HG03520 (cell line): ENCODE measurements around the gene LATS1.
"Not testable (repeated sequence)": the region's sequence is repeated elsewhere in the genome, so short reads cannot be mapped to it uniquely, and the experiment has no call there.

Experiments used
- ATAC-seq: cut with Tn5 transposase; IDR thresholded peaks from one replicate; pipeline ENCODE4 v1.9.1; 2021; ENCODE audit warnings: mild to moderate bottlenecking, moderate library complexity; ENCODE audit not compliant: unreplicated experiment

The LATS1 gene

DNA sequence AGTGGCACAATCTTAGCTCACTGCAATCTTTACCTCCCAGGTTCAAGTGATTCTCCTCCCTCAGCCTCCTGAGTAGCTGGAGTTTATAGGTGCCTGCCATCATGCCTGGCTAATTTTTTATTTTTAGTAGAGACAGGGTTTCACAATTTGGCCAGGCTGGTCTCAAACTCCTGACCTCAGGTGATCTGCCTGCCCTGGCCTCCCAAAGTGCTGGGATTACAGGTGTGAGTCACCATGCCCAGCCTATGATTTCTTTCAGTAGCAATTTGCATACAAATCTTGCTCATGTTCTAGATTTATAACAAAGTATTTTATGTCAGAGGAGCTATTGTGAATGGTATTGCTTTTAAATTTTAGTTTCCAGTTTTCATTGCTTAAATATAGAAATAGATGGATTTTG, 45.6 kb downstream of the LATS1 start:
- ATAC-seq: not testable (repeated sequence)

DNA sequence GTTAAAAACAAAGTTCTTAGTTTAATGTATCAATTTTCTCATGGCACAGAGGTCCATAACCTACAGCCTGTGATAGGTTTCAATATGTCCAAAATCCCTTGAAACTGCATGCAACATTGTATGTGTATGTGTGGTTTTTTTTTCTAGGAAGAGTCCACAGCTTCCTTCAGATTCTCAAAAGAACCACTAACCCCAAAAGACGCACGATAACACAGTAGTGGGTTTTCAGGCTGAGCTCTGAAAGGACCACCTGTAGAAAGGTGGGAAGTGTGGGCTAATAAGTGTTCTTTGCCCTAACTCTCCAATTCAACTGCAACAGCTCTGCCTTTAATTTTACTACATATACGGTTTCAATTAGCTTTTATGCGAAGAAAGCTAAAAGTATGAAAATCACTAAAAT, 57.9 kb downstream of the LATS1 start:
- no peak for ATAC-seq

DNA sequence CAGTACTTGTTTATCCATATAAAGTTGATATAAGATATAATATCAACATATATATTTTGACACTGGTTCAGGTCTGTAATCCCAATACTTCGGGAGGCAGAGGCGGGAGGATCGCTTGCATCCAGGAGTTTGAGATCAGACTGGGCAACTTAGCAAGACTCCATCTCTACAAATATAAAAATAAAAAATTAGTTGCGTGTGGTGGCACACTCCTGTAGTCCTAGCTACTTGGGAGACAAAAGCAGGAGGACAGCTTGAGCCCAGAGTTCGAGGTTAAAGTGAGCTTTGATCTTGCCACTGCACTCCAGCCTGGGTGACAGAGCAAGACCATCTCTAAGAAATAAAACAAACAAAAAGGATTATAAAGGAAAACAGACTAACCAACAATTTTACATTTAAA, 60.5 kb downstream of the LATS1 start:
- ATAC-seq: no peak

DNA sequence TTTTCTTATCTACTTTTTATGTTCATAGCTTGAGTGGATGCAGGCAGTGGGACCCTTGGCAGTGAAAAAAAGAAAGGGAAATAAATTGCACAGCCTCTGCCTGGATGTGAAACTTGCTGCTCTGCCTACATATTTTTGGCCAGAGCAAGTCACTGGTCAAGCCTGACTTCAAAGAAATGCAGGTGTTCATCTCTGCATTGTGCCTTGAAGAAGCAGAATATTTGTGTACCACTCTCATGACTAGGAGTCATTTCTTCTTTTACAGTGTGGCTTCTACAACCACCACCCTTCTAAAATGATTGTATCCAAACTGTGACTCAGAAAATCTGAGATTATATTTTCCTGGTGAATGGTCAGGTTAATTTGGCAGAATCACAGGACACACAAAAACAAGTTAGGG, 66.8 kb downstream of the LATS1 start:
- no peak for ATAC-seq

DNA sequence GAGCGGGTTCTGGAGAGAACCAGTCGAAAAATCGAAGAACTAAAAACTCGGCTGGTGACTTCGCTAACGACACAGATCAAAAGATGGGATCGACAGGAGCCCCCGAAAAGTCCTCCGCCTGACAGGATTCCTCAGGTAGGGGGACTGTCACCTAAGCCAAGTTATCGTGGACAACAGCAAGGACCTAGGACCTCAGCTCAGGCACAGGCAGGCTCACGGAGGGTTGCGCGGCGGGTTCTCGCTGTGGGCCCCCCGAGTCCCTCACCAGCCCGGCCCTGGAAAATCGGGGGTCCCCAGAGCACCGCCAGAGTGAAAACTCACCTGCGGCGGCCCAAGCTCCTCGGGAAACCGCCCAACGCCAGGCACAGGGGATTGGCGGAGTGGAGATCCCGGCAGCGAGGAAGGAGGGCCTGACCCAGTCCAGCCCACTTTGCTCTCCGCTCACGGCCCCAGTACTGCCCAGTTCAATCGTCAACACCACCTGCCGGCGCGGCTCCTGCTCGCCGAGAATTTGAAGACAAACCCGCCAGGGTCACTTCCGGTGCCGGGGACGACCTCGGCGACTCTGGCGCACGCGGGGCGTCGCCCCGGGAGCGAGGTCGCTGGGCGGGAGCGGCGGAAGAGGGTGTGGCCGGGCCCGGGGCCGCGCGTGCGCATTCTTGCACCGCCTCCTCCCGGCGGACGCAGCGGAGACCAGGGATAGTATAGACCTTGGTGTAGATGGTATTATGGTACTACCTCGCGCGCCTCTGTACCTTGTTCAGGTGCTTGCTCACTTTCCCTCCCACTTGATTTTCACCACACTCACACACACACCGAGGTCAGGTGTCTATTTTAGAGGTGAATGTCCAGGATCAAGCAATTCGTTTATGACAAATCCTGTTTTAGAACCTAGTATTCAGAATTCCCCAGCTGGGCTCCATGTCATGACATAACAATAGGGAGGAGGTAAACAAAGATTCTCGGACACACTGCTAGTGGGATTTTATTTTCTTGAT, 69.5 kb downstream of the LATS1 start, which contains the start of gene KATNA1:
TSS of gene KATNA1 (minus strand) at position 567 of the 998 bp plus-strand sequence. CDS start 10,167 bp downstream, outside the sequence.
- ATAC-seq: peak; percentile 85

DNA sequence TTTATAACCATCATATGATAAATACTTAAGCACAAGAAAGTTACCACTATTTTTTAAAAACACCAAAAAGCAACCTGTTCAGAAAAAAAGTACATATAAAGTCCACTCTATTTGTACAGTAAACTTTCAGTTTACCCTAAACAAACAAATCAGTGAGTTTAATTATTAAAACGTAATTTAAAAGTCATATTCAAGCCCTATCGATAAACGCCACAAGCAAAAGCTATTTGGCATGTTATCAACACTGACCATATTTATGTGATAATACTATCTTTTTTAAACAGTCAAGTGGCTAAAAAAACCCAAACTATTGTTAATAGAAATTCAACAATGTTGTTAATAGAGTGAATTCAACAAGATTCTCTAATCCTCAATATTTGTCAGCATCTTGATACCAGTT, 71.3 kb downstream of the LATS1 start:
- no peak for ATAC-seq

DNA sequence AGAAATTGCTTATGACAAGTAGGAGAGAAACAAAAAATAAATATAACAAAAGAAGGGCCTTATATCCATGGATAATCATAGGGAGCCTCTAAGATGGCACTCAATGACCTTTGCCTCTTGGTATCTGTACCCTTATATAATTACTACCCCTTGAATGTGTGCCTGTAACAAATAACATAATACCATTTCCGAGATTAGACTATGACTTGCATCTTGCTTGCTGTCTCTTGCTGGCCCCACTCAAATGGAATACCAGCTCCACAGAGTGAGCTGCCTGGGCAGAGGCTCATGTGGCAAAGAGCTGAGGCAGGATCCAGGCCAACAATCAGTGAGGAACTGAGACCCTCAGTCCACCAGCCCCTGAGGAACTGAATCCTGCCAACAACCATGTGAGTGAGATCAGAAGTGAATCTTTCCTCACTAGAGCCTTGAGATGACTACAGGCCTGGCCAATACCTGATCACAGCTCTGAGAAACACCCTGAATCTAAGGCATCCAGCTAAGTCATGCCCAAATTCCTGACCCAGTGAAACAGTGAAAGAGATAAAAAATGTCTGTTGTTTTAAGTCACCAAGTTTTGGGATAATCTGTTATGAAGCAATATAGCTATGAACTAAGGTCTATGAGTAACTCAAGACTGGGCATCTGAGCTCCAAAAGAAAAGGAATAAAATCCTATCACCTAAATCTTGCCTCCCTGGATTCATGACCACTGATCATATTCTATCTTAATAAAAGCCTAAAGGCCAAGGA, 74.9 kb downstream of the LATS1 start:
- ATAC-seq: no peak

DNA sequence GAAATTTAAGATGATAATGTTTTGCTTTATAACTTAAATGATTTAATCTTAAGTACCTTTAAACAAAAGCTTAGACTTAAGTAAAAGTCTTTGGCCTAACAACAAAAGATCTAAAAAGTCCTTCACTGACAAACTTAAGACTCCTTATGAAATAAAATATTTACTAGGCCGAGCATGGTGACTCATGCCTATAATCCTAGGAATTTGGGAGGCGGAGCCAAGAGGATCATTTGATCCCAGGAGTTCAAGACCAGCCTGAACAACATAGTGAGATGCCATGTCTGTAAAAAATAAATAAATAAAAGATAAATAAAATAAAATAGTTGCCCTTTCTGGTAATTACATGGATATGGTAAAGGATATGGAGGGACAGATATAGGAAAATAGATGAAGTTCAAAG, 81.8 kb downstream of the LATS1 start:
- no peak for ATAC-seq

DNA sequence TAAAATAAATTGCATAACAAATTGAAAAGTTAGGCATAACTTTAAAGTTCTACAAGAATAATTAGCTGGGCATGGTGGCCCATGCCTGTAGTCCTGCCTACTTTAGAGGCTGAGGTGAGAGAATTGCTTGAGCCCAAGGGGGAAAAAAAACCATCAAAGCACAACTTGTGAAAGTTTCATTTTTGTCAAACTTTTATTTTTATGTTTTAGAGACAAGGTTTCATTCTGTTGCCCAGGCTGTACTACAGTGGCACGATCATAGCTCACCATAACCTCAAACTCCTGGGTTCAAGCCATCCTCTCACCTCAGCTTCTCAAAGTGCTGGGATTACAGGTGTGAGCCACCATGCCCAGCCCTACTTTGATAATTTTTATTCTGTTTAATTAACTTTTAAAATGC, 83.6 kb downstream of the LATS1 start:
- ATAC-seq: no peak

DNA sequence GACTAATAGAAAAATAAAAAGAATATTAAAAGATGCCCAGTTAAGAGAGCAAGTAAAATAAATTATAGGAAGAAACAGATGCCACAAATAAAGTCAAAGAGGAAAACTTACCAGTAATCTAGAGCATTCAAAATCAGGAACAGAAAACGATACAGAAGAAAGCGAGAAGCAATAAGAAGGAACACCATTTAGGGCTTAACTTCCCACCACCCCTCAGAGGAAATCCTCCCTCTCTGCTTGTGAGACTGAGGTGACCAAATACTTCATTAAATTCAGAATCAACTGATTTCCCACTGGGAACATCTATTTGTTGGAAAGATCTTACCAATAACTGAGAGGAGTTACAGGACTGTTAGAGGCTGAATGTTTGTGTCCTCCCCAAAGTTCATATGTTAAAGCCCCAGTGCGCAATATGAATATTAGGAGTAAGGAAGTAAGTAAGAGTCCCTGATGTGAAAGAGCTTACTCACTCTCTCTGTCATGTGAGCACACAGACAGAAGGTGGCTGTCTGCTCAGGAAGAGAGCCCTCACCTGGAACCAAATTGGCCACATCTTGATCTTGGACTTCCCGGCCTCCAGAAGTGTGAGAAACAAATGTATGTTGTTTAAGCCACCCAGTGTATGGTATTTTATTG, 88.9 kb downstream of the LATS1 start:
- no peak for ATAC-seq

DNA sequence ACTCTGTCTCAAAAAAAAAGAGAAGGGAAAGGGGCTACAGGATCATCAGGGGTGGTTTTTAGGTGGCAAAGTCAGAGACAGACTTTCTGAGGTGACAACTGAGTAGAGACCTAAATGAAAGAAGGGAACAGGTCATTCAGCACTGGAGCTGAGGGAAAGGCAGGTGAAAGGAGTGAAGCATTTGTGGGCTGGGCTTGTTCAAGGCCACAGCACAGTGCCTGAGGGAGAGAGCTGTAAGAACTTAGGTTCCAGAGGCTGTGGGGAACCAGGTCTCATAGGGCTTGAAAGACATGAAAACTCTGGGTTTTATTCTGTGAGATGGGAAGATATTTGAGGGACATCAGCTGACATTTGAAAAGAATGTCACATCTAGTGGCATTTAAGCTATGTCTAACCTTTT, 90.2 kb downstream of the LATS1 start:
- ATAC-seq: no peak

DNA sequence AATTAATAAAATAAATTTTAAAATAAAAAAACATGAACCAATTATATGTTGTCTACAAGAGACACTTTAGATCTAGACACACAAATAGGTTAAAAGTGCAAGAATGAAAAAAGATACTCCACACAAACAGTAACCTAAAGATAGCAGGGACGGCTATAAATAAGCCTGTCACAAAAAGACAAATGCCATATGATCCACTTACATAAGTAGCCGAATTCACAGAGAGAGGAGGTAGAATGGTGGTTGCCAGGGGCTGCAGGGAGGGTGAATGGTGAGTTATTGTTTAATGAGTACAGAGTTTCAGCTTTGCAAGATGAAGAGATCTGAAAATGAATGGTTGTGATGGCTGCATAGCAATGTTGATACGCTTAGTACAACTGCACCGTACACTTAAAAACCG, 102.1 kb downstream of the LATS1 start:
- ATAC-seq: no peak

DNA sequence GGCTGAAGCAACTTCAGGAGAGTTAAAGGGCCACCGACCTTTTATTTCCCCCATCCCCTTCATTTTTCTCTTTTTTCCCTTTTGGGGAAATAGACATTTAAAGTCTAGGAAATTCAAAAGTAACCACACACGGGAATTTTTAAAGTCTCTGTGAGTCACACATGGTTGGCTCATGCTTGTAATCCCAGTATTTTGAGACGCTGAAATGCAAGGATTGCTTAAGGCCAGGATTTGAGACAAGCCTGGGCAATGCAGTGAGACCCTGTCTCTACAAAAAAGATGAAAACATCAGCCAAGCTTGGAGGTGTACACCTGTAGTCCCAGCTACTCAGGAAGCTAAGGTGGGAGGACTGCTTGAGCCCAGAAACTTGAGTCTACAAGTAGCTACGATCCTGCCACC, 103.6 kb downstream of the LATS1 start:
- no peak for ATAC-seq

DNA sequence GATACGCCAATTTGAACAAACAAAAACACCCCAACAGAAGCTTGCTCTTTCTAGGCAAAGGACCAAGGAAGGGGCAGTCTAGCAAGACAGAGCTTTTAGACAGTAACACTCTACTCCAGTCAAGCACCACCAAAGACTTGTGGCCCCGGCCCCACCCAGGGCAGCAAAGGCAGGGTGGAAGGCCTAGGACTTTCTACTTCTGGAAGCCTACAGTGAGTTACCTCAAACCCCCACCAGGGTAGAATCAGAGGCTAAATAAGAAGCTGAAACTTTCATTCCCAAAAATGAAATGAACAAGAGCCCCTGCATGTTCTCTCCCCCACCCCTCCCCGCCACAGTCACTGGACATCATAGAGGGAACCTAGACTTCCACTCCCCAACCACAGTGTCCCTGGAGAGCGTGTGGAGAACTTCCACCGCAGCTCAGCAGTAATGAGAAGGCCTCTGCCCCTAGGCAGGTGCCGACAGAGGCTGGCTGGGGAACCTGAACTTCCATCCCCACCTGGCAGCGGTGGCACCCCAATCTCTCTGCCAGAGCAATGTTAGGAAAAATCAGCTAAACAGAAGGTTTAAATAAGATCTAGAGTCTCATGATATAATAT, 109.4 kb downstream of the LATS1 start:
- no peak for ATAC-seq
